Activated naive CD4-positive, alpha-beta T cell treated with anti-CD3 and anti-CD28 coated beads, Interleukin-2, amount 10 ng/mL, durations not matched to agents 7 days and 5 days (primary cell): ENCODE data around the gene CMSS1.

Source experiments
- CTCF ChIA-PET: fragments of 350-600 bp; sonication (Branson Sonifier 250); formaldehyde crosslinking; loops from one replicate; lab custom pipeline; 2021; ENCODE audit warnings: antibody characterized with exemption; lab: Charles Lee
- DNase-seq: peaks from one replicate; pipeline ENCODE4 v3.0.0-alpha.2; 2020
- H3K27ac Mint-ChIP-seq: one replicate; pipeline ENCODE4 v1.8.0; 2021; ENCODE audit warnings: mild to moderate bottlenecking, moderate library complexity, mixed read lengths
- H3K27me3 Mint-ChIP-seq: one replicate; pipeline ENCODE4 v1.8.0; 2021; ENCODE audit warnings: mild to moderate bottlenecking, mixed read lengths
- H3K36me3 Mint-ChIP-seq: one replicate; pipeline ENCODE4 v1.8.0; 2021; ENCODE audit warnings: mixed read lengths
- H3K4me1 Mint-ChIP-seq: one replicate; pipeline ENCODE4 v1.8.0; 2021; ENCODE audit warnings: mixed read lengths
- H3K4me3 Mint-ChIP-seq: one replicate; pipeline ENCODE4 v1.8.0; 2021; ENCODE audit warnings: mild to moderate bottlenecking, moderate library complexity, mixed read lengths
- H3K9me3 Mint-ChIP-seq: one replicate; pipeline ENCODE4 v1.8.0; 2021; ENCODE audit warnings: mixed read lengths

CMSS1 gene

DNA sequence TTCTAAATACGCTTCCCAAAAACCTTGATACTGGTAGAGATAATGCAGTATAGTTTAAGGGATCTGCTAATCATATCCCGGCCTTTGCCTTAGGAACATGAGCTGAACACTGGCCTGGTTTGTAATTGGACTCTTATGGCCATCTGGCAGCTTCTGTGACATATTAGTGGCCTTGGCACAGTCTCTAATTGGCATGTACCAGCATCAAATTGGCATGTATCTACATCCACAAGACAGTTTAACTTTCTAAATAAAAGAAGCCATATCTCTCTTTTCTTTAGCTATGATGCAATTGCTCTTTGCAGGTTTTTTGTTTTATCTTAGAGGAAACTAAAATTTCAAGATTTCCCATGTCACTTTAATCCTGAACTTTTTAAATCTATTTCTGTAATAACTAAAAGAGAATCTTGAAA lies 341.3 kb downstream of the CMSS1 start:
- H3K27ac Mint-ChIP-seq: no peak overlapping the region
- H3K27me3 Mint-ChIP-seq: no peaks in the 10 kb centered on the region
- H3K4me3 Mint-ChIP-seq: no peak overlapping the region
- H3K9me3 Mint-ChIP-seq: peaks cover 20% of the 10 kb centered on the region
- DNase-seq: no peak
- peaks cover 24% of the 10 kb centered on the region for H3K36me3 Mint-ChIP-seq
- CTCF ChIA-PET: no interaction called here
- H3K4me1 Mint-ChIP-seq: no peaks in the 10 kb centered on the region

DNA sequence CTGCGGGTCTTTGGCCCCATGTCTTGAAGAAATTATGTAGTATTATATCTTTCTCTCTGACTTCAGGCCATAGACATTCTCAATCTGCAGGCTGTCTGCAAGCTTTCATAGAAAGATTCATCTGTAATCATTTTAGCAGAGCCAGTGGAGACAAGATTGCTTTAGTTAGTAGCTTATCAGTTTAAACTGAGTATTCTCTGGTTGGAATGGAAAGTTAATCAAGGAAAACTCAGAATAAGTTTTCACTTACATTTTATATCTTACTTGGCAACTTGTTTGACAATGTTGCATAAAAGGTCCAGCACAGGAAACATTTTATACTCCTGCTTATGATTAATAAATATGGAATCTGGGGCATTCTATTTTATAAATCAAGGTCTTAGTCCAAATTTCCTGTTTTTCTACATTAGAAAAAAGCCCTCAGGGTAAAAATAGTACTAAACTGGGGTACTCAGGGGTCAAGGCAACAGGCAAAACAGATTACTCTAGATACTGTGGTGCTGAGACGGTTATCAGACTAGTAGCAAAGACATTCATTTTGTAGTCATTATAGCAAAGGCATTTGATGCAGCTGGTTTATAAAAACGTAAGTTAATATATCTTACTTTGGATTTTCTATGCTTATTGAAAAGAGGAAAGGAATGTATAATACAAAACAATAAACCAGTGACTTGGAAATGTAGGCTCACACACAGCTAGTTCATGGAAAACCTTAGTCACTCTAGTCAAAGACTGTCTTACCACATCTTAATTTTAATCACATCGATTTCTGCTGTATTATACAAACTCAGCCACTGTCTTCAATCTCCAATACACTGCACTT lies 341.9 kb downstream of the CMSS1 start:
- CTCF ChIA-PET: interaction anchor here (1.4 kb wide), 1 partner anchor 95 kb away, joined by 4 read pairs; no protein-coding TSS in a partner anchor
- peaks cover 20% of the 10 kb centered on the region for H3K9me3 Mint-ChIP-seq
- no peaks in the 10 kb centered on the region for H3K4me1 Mint-ChIP-seq
- DNase-seq: no peak
- H3K27me3 Mint-ChIP-seq: no peaks in the 10 kb centered on the region
- no peak overlapping the region for H3K4me3 Mint-ChIP-seq
- H3K36me3 Mint-ChIP-seq: peaks cover 24% of the 10 kb centered on the region
- H3K27ac Mint-ChIP-seq: no peak overlapping the region

DNA sequence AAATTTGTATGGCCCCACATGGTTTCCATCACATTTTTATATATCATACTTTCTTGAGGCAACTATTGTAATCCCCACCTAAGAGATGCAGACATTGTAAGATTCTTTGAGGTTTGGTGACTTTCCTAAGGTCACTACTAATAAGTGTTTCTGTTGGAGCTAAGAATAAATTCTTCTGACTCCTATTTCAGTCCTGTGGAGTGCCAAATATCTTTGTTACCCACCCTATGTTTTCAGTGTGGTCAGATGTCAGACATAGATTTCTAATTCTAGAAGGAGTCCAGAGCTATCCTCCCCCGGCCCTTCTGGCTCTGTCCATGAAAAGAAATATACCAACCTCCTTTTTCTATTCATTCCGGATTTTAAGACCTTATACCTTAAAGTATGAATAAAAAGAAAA lies 342.9 kb downstream of the CMSS1 start:
- DNase-seq: no peak
- H3K4me1 Mint-ChIP-seq: no peaks in the 10 kb centered on the region
- H3K27me3 Mint-ChIP-seq: no peaks in the 10 kb centered on the region
- CTCF ChIA-PET: interaction anchor here (1.4 kb wide), 1 partner anchor 94 kb away, joined by 4 read pairs; no protein-coding TSS in a partner anchor
- no peak overlapping the region for H3K4me3 Mint-ChIP-seq
- peaks cover 13% of the 10 kb centered on the region for H3K9me3 Mint-ChIP-seq
- H3K36me3 Mint-ChIP-seq: peaks cover 19% of the 10 kb centered on the region
- H3K27ac Mint-ChIP-seq: no peak overlapping the region

DNA sequence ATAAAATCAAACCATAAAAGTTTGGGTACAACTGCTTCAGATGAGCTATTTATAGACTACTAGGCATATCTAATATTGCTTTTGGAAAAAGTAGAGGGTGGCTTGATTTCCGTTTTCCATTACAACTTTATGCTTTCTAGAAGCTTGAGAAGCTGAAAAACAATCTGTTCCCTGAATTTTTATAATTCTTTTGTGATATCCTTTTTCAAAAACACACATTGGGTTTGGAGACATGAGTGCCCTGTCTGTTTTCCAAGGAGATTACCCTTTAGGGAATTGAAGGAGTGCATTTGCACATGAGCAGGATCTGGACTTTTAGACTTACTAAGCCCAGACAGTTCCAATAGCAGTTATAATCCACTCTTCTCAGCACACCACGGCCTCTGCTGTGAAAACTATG lies 346.1 kb downstream of the CMSS1 start:
- no peak for DNase-seq
- Mint-ChIP-seq H3K4me1 (no peaks in the 10 kb centered on the region), H3K9me3 (no peaks in the 10 kb centered on the region), H3K36me3 (peaks cover 6% of the 10 kb centered on the region), H3K4me3 (no peak overlapping the region), H3K27me3 (no peaks in the 10 kb centered on the region), H3K27ac (no peak overlapping the region)
- CTCF ChIA-PET: no interaction called here

DNA sequence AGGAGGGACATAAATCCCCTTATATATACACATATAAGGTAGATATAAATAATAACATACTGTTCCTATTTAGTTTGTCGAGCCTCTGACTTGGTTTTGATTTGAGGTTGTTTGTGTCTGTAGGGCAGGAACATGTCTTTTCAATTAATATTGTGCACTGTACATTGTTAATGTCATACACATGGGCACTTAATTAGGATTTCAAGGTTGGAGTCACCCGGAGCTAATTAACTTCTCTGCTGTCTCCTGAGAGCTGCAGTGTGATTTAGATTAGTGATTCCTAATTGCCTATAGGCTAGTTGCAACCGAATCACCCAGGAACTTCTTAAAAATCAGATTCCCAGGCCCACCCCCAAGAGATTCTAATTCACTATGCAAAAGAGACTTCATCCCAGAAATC lies 347.1 kb downstream of the CMSS1 start:
- CTCF ChIA-PET: no interaction called here
- Mint-ChIP-seq H3K27ac (no peak overlapping the region), H3K36me3 (peaks cover 8% of the 10 kb centered on the region), H3K27me3 (no peaks in the 10 kb centered on the region), H3K9me3 (no peaks in the 10 kb centered on the region), H3K4me3 (no peak overlapping the region), H3K4me1 (no peaks in the 10 kb centered on the region)
- no peak for DNase-seq

DNA sequence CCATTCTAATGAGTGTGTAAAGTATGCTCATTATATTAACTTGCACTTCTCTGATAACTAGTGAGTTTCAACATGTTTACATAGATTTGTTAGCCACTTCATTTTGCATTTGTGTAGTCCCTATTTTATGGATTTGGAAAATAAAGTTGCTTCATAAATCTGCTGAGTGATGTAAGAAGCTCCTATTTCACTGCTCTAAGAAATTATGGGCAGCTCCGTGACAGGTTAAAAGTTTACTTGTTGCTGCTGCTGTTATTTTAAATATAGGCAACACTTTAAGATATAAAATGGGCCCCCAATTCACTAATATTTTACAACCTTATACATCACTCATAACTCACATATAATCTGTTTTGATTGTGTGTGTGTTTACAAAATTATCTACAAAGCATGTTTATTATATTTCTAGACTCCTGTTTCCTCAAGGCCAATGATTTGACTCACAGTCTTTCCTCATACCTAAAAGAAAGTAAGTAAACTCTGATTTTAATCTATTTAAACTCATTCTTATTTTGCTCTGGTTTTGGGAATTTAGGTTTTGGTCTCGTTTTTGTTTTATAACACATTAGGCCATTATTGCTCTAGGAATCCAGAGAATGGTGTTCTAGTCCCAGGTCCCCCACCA lies 348.4 kb downstream of the CMSS1 start:
- no peak overlapping the region for H3K27ac Mint-ChIP-seq
- no peak overlapping the region for H3K4me3 Mint-ChIP-seq
- no peaks in the 10 kb centered on the region for H3K4me1 Mint-ChIP-seq
- no peak for DNase-seq
- no peaks in the 10 kb centered on the region for H3K27me3 Mint-ChIP-seq
- no peaks in the 10 kb centered on the region for H3K9me3 Mint-ChIP-seq
- peaks cover 3% of the 10 kb centered on the region for H3K36me3 Mint-ChIP-seq
- CTCF ChIA-PET: interaction anchor here (0.7 kb wide), 1 partner anchor 12 kb away, joined by 3 read pairs; no protein-coding TSS in a partner anchor

DNA sequence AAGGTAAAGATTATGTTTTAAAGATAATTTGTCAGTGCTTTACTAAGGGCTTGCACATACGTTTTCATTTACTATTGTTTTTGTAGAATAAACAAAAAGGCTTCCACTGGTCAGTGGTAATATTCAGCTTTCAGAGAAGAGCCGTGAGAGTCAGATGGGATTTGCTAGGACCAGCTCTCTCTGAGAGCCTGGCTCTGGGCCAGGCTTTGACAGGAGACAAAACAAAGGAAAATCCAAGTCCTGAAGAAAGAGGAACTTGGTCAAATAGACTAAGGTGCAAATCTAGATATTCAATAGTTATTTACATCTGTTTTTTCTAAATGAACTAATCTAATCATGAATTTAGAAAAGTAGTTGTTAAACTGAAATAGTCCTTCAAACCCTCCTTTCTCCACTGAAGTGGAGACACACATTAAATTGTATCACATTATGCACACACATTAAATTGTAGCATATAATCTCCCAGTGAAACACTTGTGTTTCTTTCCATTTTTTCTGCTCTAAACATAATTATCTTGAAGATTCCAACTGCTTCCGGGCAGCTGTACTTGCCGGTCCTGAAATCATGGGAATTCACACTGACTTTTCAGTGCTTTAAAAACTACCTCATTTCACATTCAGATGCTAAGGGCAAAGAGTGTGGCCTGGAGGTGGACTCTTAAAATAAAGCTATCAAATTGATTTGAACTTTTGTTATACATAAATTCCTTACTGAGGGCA lies 351.7 kb downstream of the CMSS1 start:
- DNase-seq: no peak
- no peaks in the 10 kb centered on the region for H3K9me3 Mint-ChIP-seq
- CTCF ChIA-PET: no interaction called here
- no peaks in the 10 kb centered on the region for H3K4me1 Mint-ChIP-seq
- H3K4me3 Mint-ChIP-seq: no peak overlapping the region
- peaks cover 7% of the 10 kb centered on the region for H3K36me3 Mint-ChIP-seq
- no peaks in the 10 kb centered on the region for H3K27me3 Mint-ChIP-seq
- H3K27ac Mint-ChIP-seq: no peak overlapping the region

DNA sequence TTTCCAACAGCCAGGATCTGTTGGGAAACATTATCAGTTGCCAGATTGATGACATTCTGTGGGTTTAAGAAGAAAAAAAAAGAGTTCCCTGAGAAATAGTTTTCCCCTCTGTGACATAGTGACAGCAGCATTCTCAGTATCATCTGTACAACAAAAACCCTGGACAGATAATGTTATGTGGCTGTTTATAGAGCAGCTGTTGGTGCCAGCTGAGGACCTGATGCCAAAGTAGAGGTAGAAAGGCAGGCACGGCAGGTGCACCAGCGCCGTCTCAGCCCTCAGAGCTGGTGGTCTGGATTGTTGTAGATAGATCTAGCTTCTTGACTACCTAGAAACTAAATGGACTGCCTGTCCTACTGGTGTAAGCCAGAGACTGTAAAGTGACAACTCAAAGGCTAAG lies 352.8 kb downstream of the CMSS1 start:
- H3K27ac Mint-ChIP-seq: no peak overlapping the region
- no peak for DNase-seq
- peaks cover 5% of the 10 kb centered on the region for H3K36me3 Mint-ChIP-seq
- no peaks in the 10 kb centered on the region for H3K4me1 Mint-ChIP-seq
- CTCF ChIA-PET: no interaction called here
- H3K9me3 Mint-ChIP-seq: no peaks in the 10 kb centered on the region
- H3K4me3 Mint-ChIP-seq: no peak overlapping the region
- no peaks in the 10 kb centered on the region for H3K27me3 Mint-ChIP-seq

DNA sequence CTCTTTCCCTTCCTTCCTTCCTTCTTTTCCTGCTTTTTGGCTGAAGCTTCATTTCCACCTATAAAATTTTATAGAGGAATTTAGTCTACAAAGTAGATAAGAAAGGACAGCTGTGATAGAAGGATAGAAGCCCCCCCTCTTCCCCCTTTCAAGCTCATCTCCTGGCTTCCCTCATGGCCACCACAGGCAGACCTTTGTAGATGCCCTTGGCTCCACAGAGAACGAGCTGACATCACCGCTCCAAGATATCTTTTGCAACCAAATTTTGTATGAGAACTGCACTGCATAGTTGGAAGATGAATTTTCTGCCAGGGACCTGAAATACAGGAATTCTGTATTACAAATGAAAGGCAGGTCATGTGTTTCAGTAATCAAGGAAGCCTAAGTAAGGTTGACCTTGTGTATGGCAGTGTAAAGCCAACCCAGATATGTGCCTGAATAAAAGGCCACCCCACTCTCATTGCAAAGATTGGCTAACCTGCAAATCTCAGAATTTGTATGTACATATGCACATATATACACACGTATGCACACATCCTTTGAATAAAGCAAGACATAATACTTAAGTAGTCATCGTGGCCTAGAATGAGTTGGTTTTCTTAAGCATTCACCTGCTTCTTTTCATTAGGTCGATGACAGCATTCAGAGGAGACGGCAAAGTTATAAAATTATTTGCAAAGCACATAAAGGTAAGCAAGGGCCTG lies 353.7 kb downstream of the CMSS1 start:
- no peaks in the 10 kb centered on the region for H3K27me3 Mint-ChIP-seq

DNA sequence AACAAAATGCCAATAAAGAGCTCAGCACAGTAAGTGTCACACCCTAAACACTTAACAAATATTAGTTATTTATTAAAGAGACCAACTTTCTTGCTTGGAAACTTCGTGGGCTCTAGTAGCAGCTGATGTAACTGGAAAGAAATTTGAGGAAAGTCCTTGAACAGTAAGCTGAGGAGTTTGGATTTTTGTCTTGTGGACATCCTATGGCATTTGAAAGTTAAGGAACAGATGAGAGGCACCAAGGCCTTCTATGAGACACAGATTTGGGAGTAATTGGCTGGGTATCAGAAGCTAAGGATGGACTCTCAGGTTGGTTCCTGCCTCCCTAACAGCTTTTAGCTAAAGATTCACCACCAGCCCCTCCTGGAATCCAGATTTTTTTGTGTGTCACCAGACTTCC lies 356.3 kb downstream of the CMSS1 start:
- Mint-ChIP-seq H3K4me3 (no peak overlapping the region), H3K27me3 (no peaks in the 10 kb centered on the region), H3K9me3 (peaks cover 7% of the 10 kb centered on the region), H3K27ac (no peak overlapping the region), H3K36me3 (peaks cover 25% of the 10 kb centered on the region), H3K4me1 (no peaks in the 10 kb centered on the region)
- no peak for DNase-seq
- CTCF ChIA-PET: no interaction called here

More for the DNA sequence above, 353.7 kb downstream of the CMSS1 start:
- no peak overlapping the region for H3K4me3 Mint-ChIP-seq
- DNase-seq: no peak
- no peaks in the 10 kb centered on the region for H3K9me3 Mint-ChIP-seq
- no peak overlapping the region for H3K27ac Mint-ChIP-seq
- H3K4me1 Mint-ChIP-seq: no peaks in the 10 kb centered on the region
- CTCF ChIA-PET: no interaction called here
- H3K36me3 Mint-ChIP-seq: peaks cover 9% of the 10 kb centered on the region

DNA sequence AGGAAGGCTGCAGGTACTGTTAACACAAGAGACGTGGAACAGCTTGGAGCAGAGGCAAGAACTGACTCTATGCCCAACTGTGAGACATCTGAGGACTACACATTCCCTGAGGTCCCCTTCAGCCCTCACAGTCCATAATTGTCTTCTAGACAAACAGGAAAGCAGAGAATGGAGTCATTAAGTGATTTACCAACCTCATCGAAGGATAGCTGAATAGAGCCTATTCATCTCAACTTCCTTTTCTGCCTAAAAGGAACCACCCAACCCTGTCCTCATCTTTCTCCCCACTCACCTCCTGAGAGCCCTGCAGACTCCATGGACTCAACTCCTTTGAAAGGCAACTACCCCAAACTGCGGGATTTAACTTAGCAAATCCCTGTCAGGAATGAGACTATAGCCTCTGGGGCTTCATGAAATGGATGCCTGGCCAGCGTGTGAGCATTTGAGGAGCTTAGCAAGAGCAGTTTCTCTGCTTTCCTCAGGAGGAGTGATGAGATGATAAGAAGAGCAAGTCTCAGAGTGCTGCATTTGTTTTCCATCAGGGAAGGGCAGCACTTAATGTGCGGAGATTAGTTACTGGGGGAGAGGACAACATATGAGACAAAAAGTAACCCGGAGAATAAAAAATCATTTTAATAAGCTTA lies 358.1 kb downstream of the CMSS1 start:
- H3K27ac Mint-ChIP-seq: no peak overlapping the region
- peaks cover 22% of the 10 kb centered on the region for H3K9me3 Mint-ChIP-seq
- no peak overlapping the region for H3K4me3 Mint-ChIP-seq
- DNase-seq: no peak
- CTCF ChIA-PET: no interaction called here
- peaks cover 40% of the 10 kb centered on the region for H3K36me3 Mint-ChIP-seq
- H3K4me1 Mint-ChIP-seq: peaks cover 2% of the 10 kb centered on the region
- no peaks in the 10 kb centered on the region for H3K27me3 Mint-ChIP-seq

DNA sequence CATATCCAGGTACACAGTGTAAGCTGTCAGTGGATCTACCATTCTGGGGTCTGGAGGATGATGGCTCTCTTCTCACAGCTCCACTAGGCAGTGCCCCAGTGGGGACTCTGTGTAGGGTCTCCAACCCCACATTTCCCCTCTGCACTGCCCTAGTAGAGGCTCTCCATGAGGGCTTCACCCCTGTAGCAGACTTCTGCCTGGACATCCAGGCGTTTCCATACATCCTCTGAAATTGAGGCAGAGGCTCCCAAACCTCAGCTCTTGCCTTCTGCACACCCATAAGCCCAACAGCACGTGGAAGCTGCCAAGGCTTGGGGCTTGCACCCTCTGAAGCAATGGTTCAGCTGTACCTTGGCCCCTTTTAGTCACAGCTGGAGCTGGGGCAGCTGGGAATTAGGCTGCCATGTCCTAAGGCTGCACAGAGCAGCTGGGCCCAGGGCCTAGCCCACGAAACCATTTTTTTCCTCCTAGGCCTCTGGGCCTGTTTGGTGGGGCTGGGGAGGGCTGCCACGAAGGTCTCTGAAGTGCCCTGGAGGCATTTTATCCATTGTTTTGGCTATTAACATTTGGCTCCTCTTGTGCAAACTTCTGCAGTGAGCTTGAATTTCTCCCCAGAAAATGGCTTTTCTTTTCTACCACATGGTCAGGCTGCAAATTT lies 362.2 kb downstream of the CMSS1 start:
- Mint-ChIP-seq H3K9me3 (peaks cover 27% of the 10 kb centered on the region), H3K4me1 (peaks cover 4% of the 10 kb centered on the region), H3K27me3 (no peaks in the 10 kb centered on the region), H3K4me3 (no peak overlapping the region), H3K36me3 (peaks cover 42% of the 10 kb centered on the region), H3K27ac (no peak overlapping the region)
- DNase-seq: no peak
- CTCF ChIA-PET: no interaction called here

DNA sequence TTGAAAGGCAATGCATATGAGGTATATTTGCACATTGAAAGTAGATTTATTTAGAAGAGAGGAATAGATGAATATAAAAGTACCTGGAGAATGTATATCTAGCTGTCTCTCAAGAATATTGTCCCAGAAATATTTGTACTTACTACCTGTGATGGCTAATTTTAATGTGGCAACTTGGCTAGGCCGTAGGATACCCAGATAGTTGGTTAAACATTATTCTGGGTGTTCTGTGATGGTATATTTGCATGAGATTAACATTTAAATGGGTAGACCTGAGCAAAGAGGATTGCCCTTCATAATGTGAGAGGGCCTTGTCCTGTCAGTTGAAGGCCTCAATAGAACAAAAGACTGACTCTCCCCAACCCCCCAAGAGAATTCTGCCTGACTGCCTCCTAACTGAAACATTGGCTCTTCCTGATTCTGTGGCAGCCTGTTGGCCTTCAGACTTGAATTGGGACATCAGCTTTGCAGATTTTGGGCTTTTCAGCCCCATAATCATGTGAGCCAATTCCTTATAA lies 366.0 kb downstream of the CMSS1 start:
- H3K36me3 Mint-ChIP-seq: peaks cover 25% of the 10 kb centered on the region
- DNase-seq: no peak
- H3K4me3 Mint-ChIP-seq: no peak overlapping the region
- peaks cover 4% of the 10 kb centered on the region for H3K4me1 Mint-ChIP-seq
- CTCF ChIA-PET: no interaction called here
- peaks cover 23% of the 10 kb centered on the region for H3K9me3 Mint-ChIP-seq
- no peak overlapping the region for H3K27ac Mint-ChIP-seq
- no peaks in the 10 kb centered on the region for H3K27me3 Mint-ChIP-seq
